Measurements from ENCODE around the gene TLE1. TPM values are rescaled to one million over a fixed set of nuclear protein-coding genes. Genes with fewer than 3 reads are reported as not detected.
A peak's percentile ranks its signal among the peaks of the same experiment; 100 is the strongest.

Gene TLE1
- total RNA-seq, 1 experiment from 2014 or later = 17.3 TPM

- DNase-seq (ENCODE audit: low read depth, low spot score) = peak; percentile 63
- H3K79me2 ChIP-seq (ENCODE audit: insufficient read depth, low read length) = peaks cover 41% of the 10 kb centered on the region
- TF ChIP-seq MAX (IDR thresholded peaks at IDR 0.05) = 0 out of 2 replicates have a peak, but pooled peaks have one; percentile 13
- no peak for TF ChIP-seq ZBTB33 (IDR thresholded peaks at IDR 0.05; ENCODE audit: extremely low read depth, insufficient replicate concordance, low read length)
- no peak for TF ChIP-seq ELF1 (IDR thresholded peaks at IDR 0.05; ENCODE audit: borderline replicate concordance, low read depth)
- peak; percentile 72 for TF ChIP-seq RAD21 (IDR thresholded peaks at IDR 0.05; ENCODE audit: low read depth)
- TF ChIP-seq CTCF (IDR thresholded peaks at IDR 0.05 in 2 of 3, conservative IDR thresholded peaks at IDR 0.05 in 1 of 3; ENCODE audit: borderline replicate concordance in 1 of 3, insufficient read depth in 1 of 3, low read depth in 2 of 3, low read length in 2 of 3) = peak; percentile 45 to 61 (median 51); a peak in 5 of 6 replicates
- H4K20me1 ChIP-seq (ENCODE audit: insufficient read depth) = no peaks in the 10 kb centered on the region
- ChIA-PET POLR2A (no interaction called here), CTCF (no interaction called here), RAD21 (ENCODE audit: low non-redundant PET in 1 of 2, low total read pairs in 2 of 2, uncharacterized antibody in 2 of 2, unreplicated experiment in 2 of 2) (interaction anchor here in 1 of 2 experiments (0.6 kb wide), 1 partner anchor 303 kb away, joined by 3 read pairs; no protein-coding TSS in a partner anchor)
- no TSS peak for BruUV-seq (replicated peaks)
- peak overlapping the region; percentile 63 to 72 for H3K4me3 ChIP-seq (replicated peaks in 1 of 2; ENCODE audit: low read depth in 1 of 2, low read length in 2 of 2)
- H3K4me1 ChIP-seq (ENCODE audit: control insufficient read depth in 1 of 2, insufficient read depth in 2 of 2, low read length in 2 of 2) = peaks cover 16 to 28% of the 10 kb centered on the region in 2 experiments
- no peaks in the 10 kb centered on the region for H3K9me2 ChIP-seq (ENCODE audit: insufficient read depth)
- H2AFZ ChIP-seq (ENCODE audit: low read depth, low read length, poor library complexity, severe bottlenecking) = no peak overlapping the region
- peak overlapping the region; percentile 95 for H3K4me2 ChIP-seq (ENCODE audit: low read length)
- peak overlapping the region; percentile 58 for H3K9ac ChIP-seq (ENCODE audit: low read length)
- peak; percentile 52 for ATAC-seq
- intact Hi-C loops (cut with micrococcal nuclease) = loop anchor here (1.0 to 5.0 kb wide), 2 partner anchors 164 to 225 kb away; no protein-coding TSS in a partner anchor
- H3K36me3 ChIP-seq (ENCODE audit: control insufficient read depth in 1 of 2, insufficient read depth in 2 of 2, low read length in 2 of 2) = peaks cover 0 to 7% of the 10 kb centered on the region in 2 experiments; a peak in 2 of 4 replicates
- H3K27ac ChIP-seq (ENCODE audit: low read depth, low read length) = no peak overlapping the region
- H3K27me3 ChIP-seq (ENCODE audit: insufficient read depth, low read length) = no peaks in the 10 kb centered on the region
- H3K9me3 ChIP-seq (ENCODE audit: control insufficient read depth in 1 of 2, insufficient read depth in 1 of 2, low read depth in 1 of 2, low read length in 2 of 2) = no peaks in the 10 kb centered on the region
Observed at GRCh38 chr9:81686614-81687520, 2.5 kb downstream of the TLE1 start.

All from HCT116 (cell line).